Measurements from ENCODE around the gene MON1B.
"Not testable (repeated sequence)": the region's sequence is repeated elsewhere in the genome, so short reads cannot be mapped to it uniquely, and the experiment has no call there.

The MON1B gene

DNA sequence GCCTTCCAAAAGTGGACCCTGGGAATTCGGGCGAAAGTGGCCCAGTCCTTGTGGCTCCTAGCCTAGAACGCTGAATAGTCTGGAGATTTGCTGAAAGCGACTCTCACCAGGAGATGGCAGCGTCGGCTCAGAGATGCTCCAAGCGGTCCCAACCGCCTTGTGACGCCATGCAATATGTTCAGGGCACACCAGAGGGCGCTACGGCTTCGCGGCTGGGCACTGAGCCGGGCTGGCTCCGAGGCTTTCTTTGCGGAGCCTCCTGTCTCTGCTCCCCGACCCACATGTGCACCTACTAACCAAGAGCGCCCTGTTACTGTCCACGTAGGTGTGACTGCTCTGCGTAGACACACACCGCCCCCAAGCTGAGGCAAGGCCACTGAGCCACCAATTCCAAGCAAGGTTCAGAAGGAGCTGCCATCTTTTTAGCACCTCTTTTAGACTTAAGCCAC is 45.1 kb downstream of the MON1B start:
- no peak overlapping the region for H3K27ac ChIP-seq (ENCODE audit: low read depth, low read length)
- no peak overlapping the region for H3K9ac ChIP-seq (ENCODE audit: low read length)
- H3K9me2 ChIP-seq (replicated peaks; ENCODE audit: insufficient read depth, low read length) = no peaks in the 10 kb centered on the region
- no peaks in the 10 kb centered on the region for H3K36me3 ChIP-seq (ENCODE audit: low read length)
- no peaks in the 10 kb centered on the region for H3F3A ChIP-seq (ENCODE audit: insufficient read depth)
- H3K4me3 ChIP-seq (ENCODE audit: insufficient read depth, low read length, poor library complexity, severe bottlenecking) = no peak overlapping the region
- no peaks in the 10 kb centered on the region for H3K27me3 ChIP-seq (ENCODE audit: low read length)
- no peaks in the 10 kb centered on the region for H4K20me1 ChIP-seq (ENCODE audit: low read depth, low read length)
- TF ChIP-seq EZH2phosphoT487 (conservative IDR thresholded peaks at IDR 0.05; ENCODE audit: low read length) = no peak
- TF ChIP-seq, protein P1, sequence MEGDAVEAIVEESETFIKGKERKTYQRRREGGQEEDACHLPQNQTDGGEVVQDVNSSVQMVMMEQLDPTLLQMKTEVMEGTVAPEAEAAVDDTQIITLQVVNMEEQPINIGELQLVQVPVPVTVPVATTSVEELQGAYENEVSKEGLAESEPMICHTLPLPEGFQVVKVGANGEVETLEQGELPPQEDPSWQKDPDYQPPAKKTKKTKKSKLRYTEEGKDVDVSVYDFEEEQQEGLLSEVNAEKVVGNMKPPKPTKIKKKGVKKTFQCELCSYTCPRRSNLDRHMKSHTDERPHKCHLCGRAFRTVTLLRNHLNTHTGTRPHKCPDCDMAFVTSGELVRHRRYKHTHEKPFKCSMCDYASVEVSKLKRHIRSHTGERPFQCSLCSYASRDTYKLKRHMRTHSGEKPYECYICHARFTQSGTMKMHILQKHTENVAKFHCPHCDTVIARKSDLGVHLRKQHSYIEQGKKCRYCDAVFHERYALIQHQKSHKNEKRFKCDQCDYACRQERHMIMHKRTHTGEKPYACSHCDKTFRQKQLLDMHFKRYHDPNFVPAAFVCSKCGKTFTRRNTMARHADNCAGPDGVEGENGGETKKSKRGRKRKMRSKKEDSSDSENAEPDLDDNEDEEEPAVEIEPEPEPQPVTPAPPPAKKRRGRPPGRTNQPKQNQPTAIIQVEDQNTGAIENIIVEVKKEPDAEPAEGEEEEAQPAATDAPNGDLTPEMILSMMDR (IDR thresholded peaks at IDR 0.05; ENCODE audit: insufficient read depth, low read length, poor library complexity, severe bottlenecking) = peak; percentile 93
- no peaks in the 10 kb centered on the region for H3K9me3 ChIP-seq (ENCODE audit: insufficient read depth, low read length)
- no peak overlapping the region for H2AFZ ChIP-seq (ENCODE audit: low read depth, low read length, severe bottlenecking)
- H3K79me2 ChIP-seq (ENCODE audit: insufficient read depth, low read length) = no peaks in the 10 kb centered on the region
- no peak overlapping the region for H3K4me2 ChIP-seq (ENCODE audit: low read depth, low read length, poor library complexity, severe bottlenecking)

- TF ChIP-seq, protein P1 (IDR thresholded peaks at IDR 0.05; ENCODE audit: insufficient read depth, low read length, poor library complexity, severe bottlenecking) = no peak
- no peak for TF ChIP-seq EZH2phosphoT487 (conservative IDR thresholded peaks at IDR 0.05; ENCODE audit: low read length)
- no peak overlapping the region for H3K9ac ChIP-seq (ENCODE audit: low read length)
- H3K79me2 ChIP-seq (ENCODE audit: insufficient read depth, low read length) = no peaks in the 10 kb centered on the region
- H3K27me3 ChIP-seq (ENCODE audit: low read length) = no peaks in the 10 kb centered on the region
- no peaks in the 10 kb centered on the region for H4K20me1 ChIP-seq (ENCODE audit: low read depth, low read length)
- H2AFZ ChIP-seq (ENCODE audit: low read depth, low read length, severe bottlenecking) = no peak overlapping the region
- no peak overlapping the region for H3K27ac ChIP-seq (ENCODE audit: low read depth, low read length)
- no peaks in the 10 kb centered on the region for H3F3A ChIP-seq (ENCODE audit: insufficient read depth)
- H3K4me2 ChIP-seq (ENCODE audit: low read depth, low read length, poor library complexity, severe bottlenecking) = no peak overlapping the region
- no peaks in the 10 kb centered on the region for H3K36me3 ChIP-seq (ENCODE audit: low read length)
- H3K9me2 ChIP-seq (replicated peaks; ENCODE audit: insufficient read depth, low read length) = no peaks in the 10 kb centered on the region
- H3K4me3 ChIP-seq (ENCODE audit: insufficient read depth, low read length, poor library complexity, severe bottlenecking) = no peak overlapping the region
- H3K9me3 ChIP-seq (ENCODE audit: insufficient read depth, low read length) = no peaks in the 10 kb centered on the region
Observed at GRCh38 chr16:77238593-77238992, 47.6 kb downstream of the MON1B start.

DNA sequence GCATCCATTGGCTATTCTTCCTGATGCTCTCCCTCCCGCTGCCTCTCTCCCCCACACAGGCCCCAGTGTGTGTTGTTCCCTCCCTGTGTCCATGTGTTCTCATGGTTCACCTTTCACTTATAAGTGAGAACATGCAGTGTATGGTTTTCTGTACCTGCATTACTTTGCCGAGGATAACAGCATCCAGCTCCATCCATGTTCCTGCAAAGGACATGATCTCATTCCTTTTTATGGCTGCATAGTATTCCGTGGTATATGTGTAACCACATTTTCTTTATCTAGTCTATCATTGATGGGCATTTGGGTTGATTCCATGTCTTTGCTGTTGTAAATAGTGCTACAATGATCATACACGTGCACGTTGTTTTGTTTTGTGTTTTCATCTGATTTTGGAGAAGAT is 51.5 kb downstream of the MON1B start:
- H3K36me3 ChIP-seq (ENCODE audit: low read length); H3K9me3 ChIP-seq (ENCODE audit: insufficient read depth, low read length); H3K9ac ChIP-seq (ENCODE audit: low read length); H3K27me3 ChIP-seq (ENCODE audit: low read length); H3K4me3 ChIP-seq (ENCODE audit: insufficient read depth, low read length, poor library complexity, severe bottlenecking); H2AFZ ChIP-seq (ENCODE audit: low read depth, low read length, severe bottlenecking); H3K4me2 ChIP-seq (ENCODE audit: low read depth, low read length, poor library complexity, severe bottlenecking); H3K9me2 ChIP-seq (replicated peaks; ENCODE audit: insufficient read depth, low read length); H3K79me2 ChIP-seq (ENCODE audit: insufficient read depth, low read length); H4K20me1 ChIP-seq (ENCODE audit: low read depth, low read length); H3F3A ChIP-seq (ENCODE audit: insufficient read depth); H3K27ac ChIP-seq (ENCODE audit: low read depth, low read length): not testable (repeated sequence)

- no peaks in the 10 kb centered on the region for H3K36me3 ChIP-seq (ENCODE audit: low read length)
Observed at GRCh38 chr16:77246150-77246549, 55.2 kb downstream of the MON1B start.

More at GRCh38 chr16:77246150-77246549, 55.2 kb downstream of the MON1B start:
- Histone ChIP-seq H2AFZ (ENCODE audit: low read depth, low read length, severe bottlenecking) (no peak overlapping the region), H3F3A (ENCODE audit: insufficient read depth) (no peaks in the 10 kb centered on the region), H3K27me3 (ENCODE audit: low read length) (no peaks in the 10 kb centered on the region), H4K20me1 (ENCODE audit: low read depth, low read length) (no peaks in the 10 kb centered on the region), H3K79me2 (ENCODE audit: insufficient read depth, low read length) (no peaks in the 10 kb centered on the region), H3K4me2 (ENCODE audit: low read depth, low read length, poor library complexity, severe bottlenecking) (no peak overlapping the region), H3K9me2 (replicated peaks; ENCODE audit: insufficient read depth, low read length) (no peaks in the 10 kb centered on the region), H3K27ac (ENCODE audit: low read depth, low read length) (no peak overlapping the region), H3K9ac (ENCODE audit: low read length) (no peak overlapping the region), H3K9me3 (ENCODE audit: insufficient read depth, low read length) (no peaks in the 10 kb centered on the region), H3K4me3 (ENCODE audit: insufficient read depth, low read length, poor library complexity, severe bottlenecking) (no peak overlapping the region)
- no peak for TF ChIP-seq EZH2phosphoT487 (conservative IDR thresholded peaks at IDR 0.05; ENCODE audit: low read length)
- TF ChIP-seq, protein P1 (IDR thresholded peaks at IDR 0.05; ENCODE audit: insufficient read depth, low read length, poor library complexity, severe bottlenecking) = no peak

All from SU-DHL-6 (cell line).